Stimulated activated CD8-positive, alpha-beta memory T cell treated with anti-CD3 and anti-CD28 coated beads, Interleukin-7, amount 100 ng/mL, for 1 hour (primary cell): Measurements from ENCODE around the gene MDN1.

Experiments
- DNase-seq, 2 donors: peaks; one replicate each; pipeline ENCODE4 v3.0.0-alpha.2; 2020; ENCODE audit warnings: low read depth in 2 of 2

The MDN1 gene

DNA sequence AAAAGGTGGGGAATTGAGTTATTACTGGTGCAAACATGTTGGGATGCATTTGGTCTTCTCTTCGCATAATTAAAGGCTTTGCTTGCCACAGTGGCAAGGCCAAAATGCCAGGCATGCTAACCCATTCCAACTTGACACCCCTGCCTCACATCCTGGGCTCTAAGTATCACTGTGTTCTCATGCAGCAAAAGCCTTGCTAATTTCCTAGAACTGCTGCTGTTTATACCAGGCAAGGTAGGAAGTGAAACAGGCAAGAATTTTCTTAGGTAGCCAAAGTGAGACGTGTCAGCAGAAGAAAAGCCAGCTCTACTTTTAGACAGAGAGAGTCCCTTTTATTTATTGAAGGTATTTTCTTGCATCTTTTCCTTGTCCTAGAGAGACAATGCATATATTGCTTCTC lies 222.2 kb downstream of the MDN1 start:
- DNase-seq = no peak

DNA sequence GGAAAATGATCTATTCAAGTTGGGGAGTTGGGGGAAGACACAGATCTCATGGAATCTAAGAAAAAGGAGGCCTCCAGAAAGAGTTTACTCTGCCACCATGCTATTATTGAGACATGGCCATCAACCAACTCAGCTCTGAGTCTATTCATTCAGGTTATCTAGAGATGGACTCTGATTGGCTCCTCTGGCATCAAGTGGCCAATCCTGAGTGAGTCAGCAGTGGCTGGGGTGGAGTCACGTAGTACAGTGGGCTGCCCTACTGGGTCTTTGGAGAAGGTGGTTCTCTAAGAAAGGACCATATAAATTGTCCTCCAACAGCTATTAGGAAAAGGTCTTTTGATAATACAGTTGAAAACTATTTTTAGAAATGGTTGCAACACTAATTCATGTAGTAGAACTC lies 223.1 kb downstream of the MDN1 start:
- DNase-seq = no peak

DNA sequence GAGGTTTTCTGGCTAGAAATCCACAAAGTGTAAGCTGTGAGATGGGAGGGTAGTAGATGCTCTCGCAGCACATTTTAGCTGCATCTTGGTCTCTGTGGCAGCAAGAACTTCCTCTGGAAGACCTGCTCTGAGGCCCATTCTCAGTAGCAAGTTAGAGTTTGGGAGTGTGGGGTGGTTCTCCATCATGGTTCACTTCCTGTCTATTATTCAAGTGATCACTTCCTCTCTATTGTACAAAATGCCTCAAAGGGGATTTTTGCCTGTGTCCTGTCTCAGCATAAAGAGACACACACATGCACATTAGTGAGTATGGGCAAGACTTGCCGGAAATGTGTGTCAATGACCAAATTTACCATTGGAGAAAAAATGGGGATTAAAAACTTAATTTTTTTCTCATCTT lies 223.5 kb downstream of the MDN1 start:
- no peak for DNase-seq
